ENCODE results near the gene MAPK8IP2. TPM values are rescaled to one million over a fixed set of nuclear protein-coding genes. Genes with fewer than 3 reads are reported as not detected.
"Not testable (repeated sequence)": the region's sequence is repeated elsewhere in the genome, so short reads cannot be mapped to it uniquely, and the experiment has no call there.

The MAPK8IP2 gene
- total RNA-seq, 1 donor from 2014 or later, result 0.30 TPM

DNA sequence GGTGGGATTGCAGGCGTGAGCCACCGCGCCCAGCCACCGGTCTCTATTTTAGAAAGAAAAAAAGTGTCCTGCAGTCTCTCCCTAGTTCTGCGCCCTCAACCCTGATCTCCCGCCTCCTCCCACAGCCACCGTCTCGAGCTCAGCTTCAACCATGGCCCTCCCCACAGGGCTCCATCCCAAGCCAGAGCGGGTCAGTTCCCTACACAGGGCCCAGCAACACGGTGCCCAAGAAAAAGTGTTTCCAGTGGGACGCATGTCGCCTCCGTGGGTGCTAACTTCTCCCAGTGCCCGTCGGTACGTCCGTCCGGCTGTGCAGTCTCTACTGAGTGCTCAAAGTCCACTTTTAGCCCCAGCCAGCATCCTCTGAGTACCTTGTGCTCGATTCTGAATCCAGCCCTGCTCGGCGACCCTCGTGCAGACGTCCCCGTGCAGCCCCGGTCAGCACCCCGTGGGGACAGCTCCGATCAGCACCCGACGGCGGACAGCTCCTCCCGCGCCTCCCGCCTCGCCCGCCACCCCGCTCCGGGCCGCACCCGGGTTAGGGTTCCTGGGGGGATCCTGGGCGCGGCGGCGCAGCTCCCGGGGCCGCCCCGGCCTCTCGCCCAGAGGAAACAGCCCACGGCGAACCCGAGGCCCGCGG is 657 bp upstream of the MAPK8IP2 start:
- DNase-seq (ENCODE audit: low read depth), result no peak

- no peak for DNase-seq (ENCODE audit: low read depth)
Measured at GRCh38 chr22:50600967-50601668, 525 bp downstream of the MAPK8IP2 start.

- no peak for DNase-seq (ENCODE audit: low read depth)
Measured at GRCh38 chr22:50601669-50602337, 1.2 kb downstream of the MAPK8IP2 start.

GRCh38 chr22:50602338-50602700 is 1.7 kb downstream of the MAPK8IP2 start:
- DNase-seq (ENCODE audit: low read depth), result no peak

DNA sequence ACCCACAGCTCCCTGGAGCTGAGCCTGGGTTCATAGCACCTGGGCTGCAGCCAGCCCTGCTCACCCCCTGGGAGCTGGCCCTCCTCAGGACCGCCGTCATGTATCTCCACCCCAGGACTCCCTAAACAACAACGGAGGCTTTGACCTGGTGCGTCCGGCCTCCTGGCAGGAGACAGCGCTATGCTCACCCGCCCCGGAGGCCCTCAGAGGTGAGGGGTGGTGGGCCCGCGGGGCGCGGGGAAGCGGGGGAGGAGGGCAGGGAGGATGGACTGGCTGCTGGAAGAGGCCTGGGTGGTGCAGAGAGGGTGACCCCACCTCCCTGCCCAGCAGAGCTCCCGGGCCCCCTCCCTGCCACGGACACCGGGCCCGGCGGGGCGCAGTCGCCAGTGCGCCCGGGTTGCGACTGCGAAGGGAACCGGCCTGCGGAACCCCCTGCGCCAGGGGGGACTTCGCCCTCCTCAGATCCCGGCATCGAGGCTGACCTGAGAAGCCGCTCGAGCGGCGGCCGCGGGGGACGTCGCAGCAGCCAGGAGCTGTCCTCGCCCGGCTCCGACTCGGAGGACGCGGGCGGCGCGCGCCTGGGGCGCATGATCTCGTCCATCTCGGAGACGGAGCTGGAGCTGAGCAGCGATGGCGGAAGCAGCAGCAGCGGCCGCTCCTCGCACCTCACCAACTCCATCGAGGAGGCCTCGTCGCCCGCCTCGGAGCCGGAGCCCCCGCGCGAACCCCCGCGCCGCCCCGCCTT is 3.1 kb downstream of the MAPK8IP2 start:
- DNase-seq (ENCODE audit: low read depth), result no peak

- DNase-seq (ENCODE audit: low read depth), result no peak
Measured at GRCh38 chr22:50604256-50605001, 3.8 kb downstream of the MAPK8IP2 start.

DNA sequence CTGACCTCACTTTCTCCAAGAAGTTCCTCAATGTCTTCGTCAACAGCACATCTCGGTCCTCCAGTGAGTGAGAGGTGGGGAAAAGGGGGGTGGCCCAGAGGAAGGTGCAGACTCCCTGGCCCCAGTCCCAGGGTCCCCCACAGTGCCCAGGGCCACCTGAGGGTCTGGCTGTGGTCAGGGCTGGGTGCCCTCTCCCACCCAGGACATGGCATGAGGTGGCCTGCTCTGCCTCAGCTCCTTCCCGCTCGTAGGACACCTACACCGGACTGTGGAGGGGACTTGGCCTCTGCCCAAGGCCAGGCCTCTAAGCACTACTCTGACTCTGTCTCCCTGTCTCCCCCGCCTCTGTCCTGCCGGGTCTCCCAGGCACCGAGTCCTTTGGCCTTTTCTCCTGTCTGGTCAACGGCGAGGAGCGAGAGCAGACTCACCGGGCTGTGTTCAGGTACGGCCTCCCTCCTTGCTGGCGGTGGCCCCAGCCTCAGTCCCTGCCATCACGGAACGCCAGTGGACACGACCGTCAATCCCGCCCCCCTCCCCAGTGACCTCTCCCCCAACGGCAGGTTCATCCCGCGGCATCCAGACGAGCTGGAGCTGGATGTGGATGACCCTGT is 4.5 kb downstream of the MAPK8IP2 start:
- DNase-seq (ENCODE audit: low read depth), result no peak

- no peak for DNase-seq (ENCODE audit: low read depth)
Measured at GRCh38 chr22:50605613-50606074, 5.1 kb downstream of the MAPK8IP2 start.

GRCh38 chr22:50606165-50606945 is 5.8 kb downstream of the MAPK8IP2 start:
- no peak for DNase-seq (ENCODE audit: low read depth)

GRCh38 chr22:50606946-50607658 is 6.5 kb downstream of the MAPK8IP2 start:
- no peak for DNase-seq (ENCODE audit: low read depth)

DNA sequence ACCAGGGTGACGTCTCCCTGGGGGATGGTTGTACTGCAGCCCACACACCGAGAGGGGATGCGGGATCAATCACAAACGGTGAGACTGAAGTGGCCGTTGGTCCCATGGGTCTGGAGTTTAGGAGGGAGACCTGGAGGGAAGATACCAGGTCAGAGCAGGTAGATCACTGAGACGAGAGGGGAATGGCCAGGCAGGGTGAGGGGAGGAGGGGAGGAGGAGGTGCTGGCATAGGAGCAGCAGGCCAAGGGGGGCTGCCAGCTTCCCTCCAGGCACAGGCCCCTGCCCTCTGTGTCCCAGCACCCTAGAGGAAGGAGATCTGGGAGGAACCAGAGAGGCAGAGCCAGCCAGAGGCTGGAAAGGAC is 7.0 kb downstream of the MAPK8IP2 start:
- no peak for DNase-seq (ENCODE audit: low read depth)

GRCh38 chr22:50608058-50608840 is 7.7 kb downstream of the MAPK8IP2 start:
- not testable (repeated sequence) for DNase-seq (ENCODE audit: low read depth)

- DNase-seq (ENCODE audit: low read depth), result no peak
Measured at GRCh38 chr22:50608996-50609395, 8.4 kb downstream of the MAPK8IP2 start.

DNA sequence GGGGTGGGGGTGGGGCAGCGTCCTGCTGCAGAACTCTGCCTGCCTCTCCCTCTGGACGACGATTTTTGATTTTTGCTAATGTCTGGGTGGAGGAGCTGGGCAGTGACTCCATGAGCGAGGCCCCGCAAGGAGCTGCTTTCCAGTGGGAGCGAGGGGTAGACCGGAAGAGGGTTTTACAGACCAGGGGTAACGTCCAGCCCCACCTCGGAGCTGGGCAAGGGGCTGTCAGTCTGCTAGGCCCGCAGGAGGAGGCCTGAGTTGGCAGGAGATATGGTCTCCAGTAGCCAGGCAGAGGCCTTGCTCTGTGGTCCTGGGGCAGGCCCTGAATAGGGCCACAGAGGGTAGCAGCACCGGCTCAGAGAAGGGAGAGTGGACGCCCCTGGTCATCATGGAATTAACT is 9.0 kb downstream of the MAPK8IP2 start:
- no peak for DNase-seq (ENCODE audit: low read depth)

DNA sequence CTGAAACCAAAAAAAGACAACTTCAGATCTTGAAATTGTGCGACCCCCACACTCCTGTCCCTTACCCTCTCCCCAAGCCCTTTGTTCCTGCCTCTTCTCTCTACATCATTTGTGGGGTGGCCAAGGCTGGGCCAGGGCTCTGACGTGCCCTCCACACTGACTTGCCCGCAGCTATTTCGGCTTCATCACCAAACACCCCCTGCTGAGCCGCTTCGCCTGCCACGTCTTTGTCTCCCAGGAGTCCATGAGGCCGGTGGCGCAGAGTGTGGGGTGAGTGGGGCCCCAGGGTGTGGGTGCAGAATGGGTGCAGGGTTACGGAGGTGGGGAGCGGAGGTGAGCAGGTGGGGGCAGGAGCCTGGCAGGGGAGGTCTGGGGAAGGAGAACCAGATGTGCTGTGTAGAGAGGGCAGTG is 9.5 kb downstream of the MAPK8IP2 start:
- no peak for DNase-seq (ENCODE audit: low read depth)

DNA sequence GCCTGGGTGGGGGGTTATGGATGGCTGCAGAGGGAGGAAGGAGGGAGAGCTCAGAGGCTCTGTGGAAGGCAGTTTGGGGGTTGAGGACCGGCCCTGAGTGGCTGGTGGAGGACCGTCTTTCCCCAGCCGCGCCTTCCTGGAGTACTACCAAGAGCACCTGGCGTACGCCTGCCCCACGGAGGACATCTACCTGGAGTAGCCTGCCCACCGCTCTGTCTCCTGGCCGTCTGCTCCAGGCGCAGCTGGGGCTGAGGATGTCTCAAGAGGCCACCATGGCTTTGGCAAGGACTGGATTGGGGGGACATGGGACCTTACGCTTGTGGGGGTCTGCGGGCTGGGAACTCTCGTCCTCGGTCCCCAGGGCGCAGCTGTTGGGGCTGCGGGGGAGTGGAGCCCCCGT is 10.0 kb downstream of the MAPK8IP2 start:
- DNase-seq (ENCODE audit: low read depth), result no peak

DNA sequence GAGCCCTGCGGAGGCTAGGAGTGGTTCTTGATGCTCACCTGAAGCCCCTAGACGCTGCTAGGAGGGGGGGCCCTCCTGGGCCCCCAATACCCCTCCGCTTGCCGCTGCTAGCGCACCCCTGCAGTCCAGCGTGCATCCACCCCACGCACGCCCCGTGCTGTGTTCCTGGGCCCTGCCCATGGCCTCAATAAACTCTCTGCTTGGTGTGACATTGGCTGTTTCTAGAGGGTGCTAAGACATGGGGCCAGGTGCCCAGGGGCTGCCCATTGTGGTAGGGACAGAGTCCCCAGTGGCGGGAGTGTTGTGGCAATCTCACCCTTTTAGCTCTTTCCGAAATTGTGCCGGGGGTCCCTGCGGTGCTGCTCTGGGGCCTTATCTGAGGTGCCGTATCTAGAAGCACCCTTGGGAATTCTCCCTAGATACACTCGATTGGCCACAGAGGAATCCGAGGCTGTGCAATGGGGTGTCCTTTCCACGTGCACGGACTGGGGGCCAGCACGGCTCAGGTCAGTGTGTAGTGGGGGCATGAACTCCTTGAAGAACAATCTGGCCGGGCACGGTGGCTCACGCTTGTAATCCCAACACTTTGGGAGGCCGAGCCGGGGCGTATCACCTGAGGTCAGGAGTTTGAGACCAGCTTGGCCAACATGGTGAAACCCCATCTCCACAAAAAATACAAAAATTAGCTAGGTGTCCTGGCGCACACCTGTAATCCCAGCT is 10.9 kb downstream of the MAPK8IP2 start:
- DNase-seq (ENCODE audit: low read depth), result no peak

GRCh38 chr22:50612168-50612527 is 11.6 kb downstream of the MAPK8IP2 start:
- DNase-seq (ENCODE audit: low read depth), result no peak
